GM21515 (cell line): ENCODE measurements around the gene OTUB1.

Experiments
- ATAC-seq: cut with Tn5 transposase; IDR thresholded peaks from one replicate; pipeline ENCODE4 v1.9.1; 2021; ENCODE audit not compliant: unreplicated experiment

Gene OTUB1

DNA sequence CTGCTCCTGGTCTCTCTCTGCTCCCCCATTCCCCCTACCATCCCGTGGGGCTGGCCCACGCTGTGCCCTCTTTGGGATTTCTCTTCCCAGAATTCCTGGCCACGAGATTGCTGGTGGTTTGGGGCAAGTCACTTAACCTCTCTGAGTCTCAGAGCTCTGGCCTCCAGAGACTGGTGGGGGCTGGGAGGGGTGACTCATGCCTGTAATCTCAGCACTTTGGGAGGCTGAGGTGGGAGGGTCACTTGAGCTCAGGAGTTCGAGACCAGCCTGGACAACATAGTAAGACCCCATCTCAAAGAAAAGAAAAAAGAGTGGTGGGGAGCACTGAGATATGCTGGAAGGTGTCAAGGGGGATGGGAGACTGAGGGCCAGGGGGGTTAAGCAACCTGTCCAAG is 18.3 kb downstream of the OTUB1 start:
- no peak for ATAC-seq

DNA sequence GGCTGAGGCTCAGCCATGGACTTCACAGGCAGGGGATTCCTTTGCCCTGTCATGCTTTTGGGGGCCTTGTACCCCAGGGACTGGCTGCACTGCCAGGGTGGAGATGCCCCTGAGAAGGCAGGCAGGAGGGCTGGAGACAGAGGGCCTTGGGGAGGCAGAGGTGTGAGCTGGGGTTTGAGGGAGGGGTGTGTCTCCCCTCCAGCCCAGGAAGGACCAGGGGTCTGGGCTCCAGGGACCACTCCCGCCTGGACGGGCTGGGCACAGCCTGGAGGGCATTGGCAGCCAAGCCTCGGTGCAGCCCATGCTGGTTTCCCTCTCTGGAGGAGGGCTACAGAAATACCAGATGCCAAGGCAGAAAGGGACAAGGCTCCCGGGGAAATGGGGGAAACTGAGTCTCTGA is 19.5 kb downstream of the OTUB1 start:
- ATAC-seq = no peak

DNA sequence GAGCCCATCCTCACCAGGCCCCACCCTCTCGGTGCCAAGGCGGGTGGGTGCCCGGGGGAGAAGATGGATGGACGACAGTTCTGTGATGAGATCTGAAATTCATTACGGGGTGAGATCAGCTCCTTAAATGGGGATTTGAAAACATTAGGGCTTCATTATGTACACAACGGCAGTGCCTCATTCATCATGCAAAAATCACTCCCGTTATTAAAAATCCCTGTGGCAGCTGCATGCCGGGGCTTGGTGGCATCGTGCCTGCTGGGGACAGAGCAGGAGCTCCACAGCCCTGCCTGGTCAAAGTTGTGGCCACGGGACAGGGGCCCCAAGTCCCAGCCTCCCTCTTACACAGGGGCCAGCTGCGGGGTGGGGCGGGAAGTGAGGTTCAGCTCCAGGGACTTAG is 20.2 kb downstream of the OTUB1 start:
- ATAC-seq = no peak

DNA sequence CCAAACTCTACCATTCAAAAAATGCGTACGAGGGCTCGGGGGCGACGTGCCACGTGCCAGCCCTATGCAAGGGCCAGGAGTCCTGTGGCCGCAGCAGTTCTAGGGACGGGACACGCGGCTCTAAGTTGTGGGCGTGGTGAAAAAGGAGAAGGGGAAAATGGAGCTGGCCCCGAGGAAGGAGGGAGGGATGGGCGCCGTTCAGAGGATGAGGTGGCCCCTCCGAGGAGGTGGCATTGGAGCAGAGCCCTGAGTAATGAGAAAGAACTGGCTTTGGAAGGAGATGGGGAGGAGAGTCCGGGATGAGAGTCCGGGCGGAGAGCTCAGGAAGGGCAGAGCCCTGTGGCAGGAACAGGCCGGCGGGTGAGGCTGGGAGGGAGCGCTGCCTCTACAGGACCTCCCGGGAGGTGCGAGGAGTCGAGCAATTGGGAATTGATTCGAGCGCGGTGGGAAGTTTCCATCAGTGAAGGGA is 21.0 kb downstream of the OTUB1 start:
- ATAC-seq = no peak

DNA sequence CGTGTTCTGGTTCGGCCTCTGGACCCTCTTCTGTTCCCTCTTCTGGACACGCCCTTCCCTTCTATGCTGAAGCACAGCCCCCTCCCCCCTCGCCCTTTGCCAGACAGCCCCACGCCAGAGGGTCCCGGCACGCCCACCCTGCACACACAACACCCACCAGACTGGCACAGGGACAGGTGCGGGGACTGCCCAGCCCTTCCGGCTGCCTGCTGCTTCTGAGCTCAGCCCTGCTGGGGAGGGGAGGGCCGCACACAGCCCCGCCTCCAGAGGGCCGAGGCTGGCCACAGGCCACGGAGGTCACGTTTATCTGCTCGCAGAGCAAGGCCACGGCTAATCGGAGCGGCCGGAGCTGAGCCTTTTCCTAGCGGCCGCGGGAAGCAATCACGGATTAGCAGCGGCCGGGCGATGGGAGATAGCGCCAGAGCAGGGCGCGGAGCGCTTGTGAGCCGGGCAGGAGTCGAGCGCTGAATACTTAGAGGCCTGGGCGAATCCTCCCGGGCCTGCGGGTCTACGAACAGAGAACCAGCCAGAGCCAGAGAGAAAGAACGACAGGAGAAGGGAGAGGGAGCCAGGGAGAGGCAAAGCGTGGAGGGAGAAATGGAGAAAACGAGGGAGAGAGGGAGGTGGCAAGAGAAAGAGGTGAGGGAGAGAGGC is 21.5 kb downstream of the OTUB1 start:
- ATAC-seq = no peak

DNA sequence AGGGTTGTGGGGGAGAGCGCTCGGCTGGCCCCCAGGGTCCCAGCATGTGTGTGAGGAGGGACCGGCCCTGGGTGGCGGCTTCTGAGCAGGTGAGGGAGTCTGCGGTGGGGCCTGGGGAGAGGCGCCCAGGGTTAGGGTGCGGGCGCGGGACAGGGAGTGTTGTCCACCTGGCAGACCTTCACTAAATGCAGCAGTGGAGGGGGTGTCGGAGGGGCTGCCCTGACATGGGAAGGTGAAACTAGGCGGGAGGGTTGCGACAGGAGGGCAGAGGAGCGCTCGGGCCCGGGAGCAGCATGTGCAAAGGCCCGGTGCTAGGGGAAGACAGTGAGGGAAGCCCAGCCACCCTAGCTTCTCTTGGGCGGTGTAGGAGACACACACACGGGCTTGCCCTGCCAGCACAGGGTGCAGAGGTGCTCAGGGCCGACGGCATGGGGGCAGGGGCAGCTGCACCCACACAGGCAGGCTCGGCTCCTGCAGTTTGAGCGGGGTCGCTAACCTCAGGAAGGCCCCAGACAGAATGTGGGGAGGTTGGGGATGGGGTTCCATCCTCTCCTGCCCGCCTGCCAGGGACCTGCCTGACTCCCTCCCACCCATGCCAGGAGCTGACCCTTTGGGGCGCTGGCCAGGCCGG is 22.2 kb downstream of the OTUB1 start:
- no peak for ATAC-seq

DNA sequence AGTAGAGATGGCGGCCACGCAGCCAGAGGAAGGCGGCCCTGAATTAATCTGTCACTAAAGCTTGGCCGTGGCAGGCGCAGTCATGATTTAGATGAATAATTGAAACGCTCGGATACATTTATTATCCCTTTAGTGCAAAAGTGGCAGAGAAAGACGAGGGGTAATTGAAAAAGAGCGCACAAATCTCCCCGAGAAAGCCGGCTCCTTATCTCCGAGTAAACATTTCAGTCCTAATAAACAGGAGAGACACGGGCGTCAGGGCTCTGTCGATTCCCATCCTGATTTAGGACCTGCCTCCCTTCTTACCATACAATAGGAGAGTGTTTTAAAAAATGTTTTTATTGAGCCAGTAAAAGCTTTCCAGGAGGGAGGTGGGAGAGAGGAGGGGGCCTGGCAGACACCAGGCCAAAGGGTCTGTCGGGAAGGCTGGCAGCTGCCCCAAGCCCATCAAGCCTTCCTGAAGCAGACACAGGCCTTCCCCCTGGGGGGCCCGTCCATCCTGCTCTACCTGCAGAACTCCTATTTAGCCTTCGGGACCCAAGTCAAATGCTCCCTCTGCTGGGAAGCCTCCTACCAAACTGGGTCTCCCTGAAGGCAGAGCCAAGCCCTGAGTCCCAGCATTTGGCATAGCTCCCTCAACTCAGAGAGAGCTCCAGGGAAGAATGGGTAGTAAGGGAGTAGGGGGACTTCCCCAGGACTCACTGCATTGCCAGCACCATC is 22.8 kb downstream of the OTUB1 start:
- ATAC-seq = no peak

DNA sequence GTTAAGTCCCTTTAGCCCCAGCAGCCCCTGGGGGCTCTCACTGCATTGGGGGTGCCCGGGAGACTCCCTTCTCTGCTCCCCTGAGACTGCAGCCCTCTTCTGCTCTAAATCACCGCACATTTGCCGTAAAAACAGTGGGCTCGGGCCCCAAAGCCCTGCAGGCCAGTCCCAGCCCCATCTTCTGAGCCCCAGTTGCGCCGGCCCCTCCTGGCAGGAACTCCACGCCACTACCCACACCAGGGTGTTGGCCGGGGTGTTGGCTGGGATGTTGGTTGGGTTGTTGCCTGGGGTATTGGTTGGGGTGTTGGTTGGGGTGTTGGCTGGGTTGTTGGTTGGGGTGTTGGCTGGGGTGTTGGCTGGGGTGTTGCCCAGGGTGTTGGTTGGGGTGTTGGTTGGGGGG is 23.5 kb downstream of the OTUB1 start:
- ATAC-seq = no peak

DNA sequence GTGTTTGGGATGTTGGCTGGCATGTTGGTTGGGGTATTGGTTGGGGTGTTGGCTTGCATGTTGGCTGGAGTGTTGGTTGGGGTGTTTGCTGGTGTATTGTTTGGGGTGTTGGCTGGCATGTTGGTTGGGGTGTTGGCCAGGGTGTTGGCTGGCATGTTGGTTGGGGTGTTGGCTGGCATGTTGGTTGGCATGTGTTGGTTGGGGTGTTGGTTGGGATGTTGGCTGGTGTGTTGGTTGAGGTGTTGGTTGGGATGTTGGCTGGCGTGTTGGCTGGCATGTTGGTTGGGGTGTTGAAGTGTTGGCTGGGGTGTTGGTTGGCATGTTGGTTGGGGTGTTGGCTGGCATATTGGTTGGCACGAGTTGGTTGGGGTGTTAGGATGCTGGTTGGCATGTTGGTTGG is 24.5 kb downstream of the OTUB1 start:
- ATAC-seq = no peak

DNA sequence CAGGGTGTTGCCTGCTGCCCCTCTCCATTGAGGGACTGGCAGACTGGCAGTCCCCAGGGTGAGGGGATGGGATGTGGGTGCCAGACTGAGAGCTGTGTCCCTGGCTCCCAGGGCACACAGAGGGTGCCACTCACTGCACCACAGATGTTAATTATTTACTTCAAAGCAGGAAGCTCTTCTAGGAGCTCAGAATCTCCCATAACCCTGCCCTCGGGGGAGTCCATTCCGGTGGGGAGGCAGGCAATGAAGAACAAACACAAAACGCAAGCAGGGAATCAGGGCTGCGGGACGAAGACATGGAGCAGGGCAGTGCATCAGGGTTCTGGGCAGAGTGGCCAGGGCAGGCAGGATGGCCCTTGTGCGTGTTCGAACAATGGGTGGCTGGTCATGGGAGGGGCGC is 25.1 kb downstream of the OTUB1 start:
- ATAC-seq = no peak

DNA sequence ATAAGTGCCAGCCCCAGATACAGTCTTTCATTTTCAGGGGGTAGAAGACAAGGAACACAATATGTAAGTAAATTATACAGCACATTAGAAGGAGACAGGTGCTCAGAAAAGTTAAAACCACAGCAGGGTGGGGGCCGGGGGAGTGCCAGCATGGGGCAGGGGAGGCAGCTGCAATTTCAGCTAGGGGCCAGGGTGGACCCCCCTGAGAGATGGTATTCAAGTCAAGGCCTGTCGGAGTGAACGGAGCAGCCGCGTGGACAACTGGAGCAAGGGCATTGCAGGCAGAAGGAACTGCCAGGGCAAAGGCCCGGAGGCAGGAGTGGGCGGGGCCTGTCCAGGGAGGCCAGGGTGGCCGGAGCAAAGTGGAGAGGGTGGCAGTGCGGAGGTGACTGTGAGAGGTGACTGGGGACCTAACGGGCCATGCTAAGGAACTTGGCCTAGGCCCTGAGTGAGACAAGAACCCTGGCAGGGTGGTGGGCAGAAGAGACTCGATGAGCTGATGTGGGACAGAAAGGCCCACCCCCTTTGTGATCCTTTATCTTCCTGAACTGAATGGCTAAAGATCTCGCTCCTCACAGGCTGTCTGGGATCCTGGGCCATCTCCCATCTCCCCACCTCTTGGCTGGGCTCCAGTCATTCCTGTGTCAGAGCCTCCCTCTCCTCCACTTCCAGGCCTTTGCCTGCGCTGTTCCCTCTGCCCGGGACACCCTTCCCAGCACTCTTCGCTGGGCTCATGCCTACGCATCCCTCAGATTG is 27.1 kb downstream of the OTUB1 start:
- ATAC-seq = no peak

DNA sequence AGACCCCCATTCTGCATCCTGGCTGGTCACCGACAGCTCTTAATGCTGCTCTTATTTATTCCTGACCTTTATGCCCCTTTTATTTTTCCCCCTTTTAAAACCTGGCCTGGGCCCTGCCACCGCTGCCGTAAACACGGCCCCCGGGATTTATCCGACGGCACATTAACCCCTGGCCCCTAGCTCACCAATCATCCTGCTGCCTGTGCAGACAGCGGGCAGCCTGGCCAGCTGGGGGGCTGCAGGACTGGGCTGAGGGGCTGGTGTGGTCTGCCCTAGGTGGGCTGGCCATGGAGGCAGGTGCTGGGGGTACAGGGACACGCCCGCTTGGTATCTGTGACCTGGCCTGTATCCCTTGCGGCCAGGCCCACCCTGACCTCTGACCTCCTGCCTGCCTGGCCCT is 28.1 kb downstream of the OTUB1 start:
- ATAC-seq = no peak

DNA sequence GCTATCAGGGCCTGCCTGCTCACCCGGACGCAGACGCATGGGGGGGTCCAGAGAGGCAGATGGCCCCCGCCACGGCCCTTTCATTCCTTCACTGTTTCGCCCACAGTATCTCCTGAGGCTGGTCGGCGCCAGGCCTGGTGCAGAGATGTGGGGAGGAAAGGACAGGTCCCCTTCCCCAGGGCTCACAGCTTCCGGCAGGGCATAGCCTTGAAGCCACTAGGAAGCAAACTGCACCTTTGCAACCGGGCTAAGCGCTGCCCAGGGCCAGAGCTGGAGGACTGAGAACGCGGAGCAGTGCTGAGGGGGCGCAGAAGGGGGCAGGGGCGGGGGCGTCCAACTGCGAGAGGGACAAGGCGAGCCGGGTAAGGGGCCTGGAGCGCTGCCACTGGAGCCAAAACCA is 29.3 kb downstream of the OTUB1 start:
- no peak for ATAC-seq

DNA sequence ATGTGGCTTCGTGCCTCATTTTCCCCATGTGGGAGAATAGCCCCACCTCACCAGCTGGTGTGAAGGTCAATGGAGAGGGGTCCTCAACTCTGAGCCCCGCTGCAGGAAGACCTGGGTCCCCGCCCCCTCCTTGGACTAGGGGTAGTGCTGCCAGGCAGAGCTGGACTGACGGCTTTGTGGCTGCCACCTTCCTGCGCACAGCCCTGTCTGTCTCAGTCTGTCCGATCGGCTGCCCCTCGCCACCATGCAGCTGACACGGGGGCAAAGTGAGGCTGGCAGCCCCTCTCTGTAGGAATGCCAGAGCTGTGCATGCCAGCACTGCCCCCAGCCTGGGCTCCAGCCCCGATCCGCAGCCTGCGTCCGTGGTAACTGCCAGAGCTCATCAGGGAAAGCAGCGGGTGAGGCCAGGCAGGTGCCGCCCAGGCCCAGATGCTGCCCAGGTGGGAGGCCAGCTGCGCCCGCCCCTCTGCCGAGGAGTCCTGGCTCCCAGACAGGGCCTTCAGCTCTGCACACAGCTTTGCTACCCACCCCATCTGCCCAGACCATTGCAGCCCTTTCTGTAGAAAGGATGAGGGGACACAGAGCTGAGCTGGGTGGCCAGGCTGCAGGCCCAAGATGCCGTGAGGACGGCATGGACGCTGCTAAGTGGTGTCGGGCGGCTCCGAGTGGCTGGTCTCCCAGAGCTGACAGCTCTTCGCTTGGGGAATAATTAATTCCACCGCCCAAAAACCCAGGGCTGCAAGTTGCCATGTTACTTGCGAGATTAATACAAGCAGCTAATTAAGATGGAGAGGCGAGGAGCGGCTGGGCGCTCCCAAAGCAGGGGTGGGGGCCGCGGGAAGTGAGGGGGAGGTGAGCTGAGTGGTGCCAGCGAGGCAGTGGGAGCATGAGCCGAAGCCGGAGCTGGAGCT is 30.0 kb downstream of the OTUB1 start:
- no peak for ATAC-seq

DNA sequence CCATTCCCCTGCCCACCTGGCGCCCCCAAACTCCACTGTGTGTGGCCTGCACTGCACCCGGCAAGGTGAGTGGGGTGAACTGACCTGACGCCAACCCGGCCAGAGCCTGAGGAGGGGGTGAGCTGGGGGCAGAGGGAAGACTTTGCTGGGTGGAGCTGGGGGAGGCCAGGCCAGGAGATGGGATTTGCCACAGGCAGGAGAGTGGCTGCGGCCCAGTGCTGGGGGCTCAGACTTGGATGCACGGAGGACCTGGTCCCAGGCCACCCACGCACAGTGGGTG is 31.6 kb downstream of the OTUB1 start:
- ATAC-seq = no peak

DNA sequence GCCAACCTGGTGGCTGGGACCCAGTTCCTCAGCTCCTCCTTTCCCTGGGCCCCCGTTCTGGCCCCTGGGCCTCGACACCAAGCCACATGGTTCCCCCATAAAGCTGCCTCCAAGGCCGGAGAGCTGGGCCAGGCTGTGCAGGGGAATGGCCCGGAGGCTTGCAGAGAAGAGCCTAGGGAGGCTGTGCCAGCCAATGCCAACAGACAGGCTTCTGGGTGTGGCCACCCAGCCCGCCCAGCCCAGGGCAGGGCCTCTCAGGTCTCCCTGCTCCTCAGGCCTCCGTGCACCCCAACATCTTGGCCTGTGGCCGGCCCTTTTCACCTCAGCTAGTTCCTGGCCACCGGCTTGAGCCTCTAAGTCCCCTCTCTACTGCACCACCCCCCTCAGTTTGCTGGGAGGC is 32.1 kb downstream of the OTUB1 start:
- ATAC-seq = no peak

DNA sequence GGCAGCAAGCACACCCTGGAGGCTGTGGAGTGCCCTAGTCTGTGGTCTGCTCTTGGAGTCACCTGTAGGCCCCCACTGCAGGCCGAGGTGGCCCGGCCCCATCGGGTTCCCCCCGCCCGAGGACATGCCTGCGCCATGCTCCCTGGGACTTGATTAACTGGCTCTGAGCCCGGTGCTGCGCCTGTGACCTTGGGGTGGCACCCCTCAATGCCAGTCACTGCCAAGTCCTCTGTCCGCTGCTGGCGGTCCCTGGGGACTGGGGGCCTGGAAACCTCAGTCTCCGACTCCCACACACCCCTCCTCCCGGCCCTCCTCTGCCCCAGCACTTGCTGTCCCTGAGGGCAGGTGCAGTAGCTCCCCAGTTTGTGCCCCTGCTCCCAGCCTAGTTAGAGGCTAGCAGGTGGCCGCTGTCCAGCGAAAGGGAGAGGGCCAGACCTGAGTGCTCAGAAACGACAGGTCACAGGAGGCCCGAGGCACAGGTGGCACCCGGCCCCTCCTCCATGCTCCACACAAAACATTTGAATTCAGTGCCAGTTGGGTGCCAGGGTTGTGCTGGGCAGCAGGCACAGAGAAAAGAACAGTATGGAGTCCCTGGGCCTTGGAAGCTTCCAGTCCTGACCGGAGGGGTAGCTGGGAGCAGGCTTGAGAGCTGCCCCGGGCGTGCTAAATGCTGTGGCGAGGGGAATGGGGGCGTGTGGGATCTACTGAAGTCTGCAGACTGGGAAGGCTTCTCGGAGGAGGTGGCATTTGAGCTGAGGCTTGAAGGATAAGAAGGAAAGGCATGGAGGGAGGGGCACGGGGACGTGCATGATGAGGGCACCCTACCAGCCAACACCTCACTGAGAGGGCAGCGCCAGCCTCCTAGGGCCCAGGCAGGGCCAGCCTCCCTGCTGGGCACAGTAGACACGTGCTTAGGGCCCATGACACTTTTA is 33.1 kb downstream of the OTUB1 start:
- ATAC-seq = no peak

DNA sequence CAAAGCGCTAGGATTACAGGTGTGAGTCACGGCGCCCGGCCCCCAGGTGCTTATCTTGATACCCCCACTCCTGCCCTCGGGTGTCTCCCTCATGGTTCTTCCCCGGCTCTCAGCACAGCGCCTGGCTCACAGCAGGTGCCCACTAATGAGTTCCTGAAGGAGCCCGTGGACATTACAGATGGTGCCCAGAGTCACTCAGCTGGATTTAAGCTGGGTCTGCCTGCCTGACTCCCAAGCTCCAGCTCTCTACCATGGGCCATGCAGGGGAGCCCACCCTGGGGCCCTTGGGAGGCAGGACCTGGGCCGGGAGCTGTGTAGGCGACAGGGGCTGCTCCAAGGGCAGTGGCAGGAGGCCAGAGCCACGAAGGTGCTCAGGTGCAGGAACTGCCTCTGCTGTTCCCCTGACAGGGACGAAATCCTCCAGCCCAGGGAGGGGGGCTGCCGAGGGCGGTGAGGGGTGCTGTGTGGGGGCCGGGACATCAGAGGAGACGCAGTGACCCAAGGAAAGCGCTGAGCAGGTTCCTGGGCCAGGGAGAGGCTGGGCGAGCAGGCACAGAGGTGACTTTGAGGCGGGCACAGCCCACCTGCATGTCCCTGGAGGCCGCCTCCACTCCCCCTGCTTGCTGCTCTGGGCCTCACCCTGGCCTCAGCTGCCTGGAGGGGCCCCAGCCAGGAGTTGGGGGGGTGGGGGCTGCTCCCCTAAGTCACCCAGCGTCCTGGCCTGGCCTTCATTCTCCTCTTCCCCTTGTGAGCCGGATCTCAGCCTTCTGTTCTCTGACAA is 34.9 kb downstream of the OTUB1 start:
- no peak for ATAC-seq

DNA sequence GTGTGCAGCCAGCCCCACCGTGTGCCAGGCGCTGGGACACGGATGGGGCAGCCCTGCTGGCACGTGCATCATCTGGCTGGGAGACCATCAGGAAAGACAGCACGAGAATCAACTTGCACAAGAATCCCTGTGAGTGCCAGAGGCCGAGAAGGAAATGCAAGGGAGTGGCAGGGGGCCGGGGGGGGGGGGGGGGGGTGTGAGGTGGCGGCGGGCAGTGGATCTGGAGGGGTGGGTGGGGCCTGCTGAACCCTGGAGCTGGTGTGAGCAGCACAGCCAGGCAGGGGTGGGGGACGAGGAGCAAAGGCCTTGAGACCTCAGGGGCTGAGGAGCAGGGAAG is 35.5 kb downstream of the OTUB1 start:
- no peak for ATAC-seq
